Measurements from ENCODE around the gene CALU.

CALU gene

DNA sequence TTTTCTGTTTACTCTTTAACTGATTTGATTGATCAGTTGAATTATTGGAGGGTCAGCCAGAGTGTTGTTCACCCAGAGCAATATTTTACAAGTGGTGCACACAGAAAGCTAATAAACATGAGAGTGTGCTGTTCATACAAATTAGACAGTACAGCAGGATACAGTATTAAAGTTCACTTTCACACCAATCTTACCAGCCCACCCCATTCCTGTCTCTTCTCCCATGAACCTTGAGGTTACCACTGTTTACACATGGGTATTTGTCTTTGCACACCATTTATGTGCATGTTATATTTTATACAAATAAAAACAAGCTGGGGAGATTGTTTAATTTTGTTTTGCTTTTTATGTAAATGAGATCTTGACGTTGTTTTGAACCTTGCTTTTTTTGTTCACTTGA lies 6.5 kb downstream of the CALU start:
- no peak for DNase-seq (ENCODE audit: low read depth in 2 of 2, low spot score in 1 of 2)

DNA sequence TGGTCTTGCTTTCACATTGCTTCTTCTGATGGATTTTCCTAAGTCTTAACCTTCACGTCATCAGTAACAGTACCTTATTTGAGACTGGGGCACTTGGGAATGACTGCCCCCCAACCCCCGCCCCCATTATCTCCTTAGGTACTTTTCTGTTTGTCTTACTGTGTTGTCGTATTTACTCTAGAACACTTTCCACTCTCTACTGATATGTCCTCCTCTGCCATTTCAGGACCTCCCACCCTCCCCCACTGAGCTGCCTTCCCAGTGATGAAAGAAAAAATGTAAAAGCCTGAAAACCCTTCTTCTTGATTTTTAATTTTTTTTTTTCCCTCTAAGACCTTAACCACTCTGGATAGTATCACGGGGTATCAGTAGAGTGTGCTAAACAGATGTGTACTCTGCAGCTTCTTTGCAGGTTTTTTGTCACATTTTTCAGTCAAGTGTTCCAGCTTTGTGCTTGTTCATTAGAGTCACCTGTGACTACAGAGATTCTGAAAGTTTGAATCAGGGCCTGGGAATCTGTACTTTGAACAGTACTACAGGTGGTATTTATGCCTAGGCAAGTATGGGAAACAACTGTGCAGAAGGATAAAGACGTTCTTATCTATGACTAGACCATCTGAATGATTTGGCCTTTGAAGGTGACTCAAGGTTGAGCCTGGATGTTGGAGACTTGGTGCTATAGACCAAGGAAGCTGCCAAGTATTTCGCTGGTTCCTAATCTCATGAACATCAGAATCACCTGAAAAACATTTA lies 8.3 kb downstream of the CALU start:
- no peak for DNase-seq (ENCODE audit: low read depth in 2 of 2, low spot score in 1 of 2)

DNA sequence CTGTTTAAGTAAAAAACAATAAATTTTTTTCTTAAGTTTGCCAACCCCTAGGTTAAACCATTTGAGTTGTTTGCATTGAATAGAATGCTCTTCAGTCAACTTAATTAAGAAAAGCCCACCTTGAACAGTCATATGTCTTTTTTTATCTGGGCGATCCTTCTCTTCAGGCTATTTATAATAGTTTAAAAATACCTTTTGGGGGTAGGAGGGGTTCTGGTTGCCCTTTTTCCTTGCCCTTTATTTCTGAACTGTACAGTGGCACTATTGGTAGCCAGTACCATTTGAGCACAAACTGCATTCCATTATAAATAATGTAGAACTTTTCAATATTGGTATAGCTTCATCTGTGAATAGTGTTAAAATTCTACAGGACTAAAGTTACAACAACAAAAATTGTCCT lies 13.1 kb downstream of the CALU start:
- DNase-seq (ENCODE audit: low read depth in 2 of 2, low spot score in 1 of 2) = no peak

DNA sequence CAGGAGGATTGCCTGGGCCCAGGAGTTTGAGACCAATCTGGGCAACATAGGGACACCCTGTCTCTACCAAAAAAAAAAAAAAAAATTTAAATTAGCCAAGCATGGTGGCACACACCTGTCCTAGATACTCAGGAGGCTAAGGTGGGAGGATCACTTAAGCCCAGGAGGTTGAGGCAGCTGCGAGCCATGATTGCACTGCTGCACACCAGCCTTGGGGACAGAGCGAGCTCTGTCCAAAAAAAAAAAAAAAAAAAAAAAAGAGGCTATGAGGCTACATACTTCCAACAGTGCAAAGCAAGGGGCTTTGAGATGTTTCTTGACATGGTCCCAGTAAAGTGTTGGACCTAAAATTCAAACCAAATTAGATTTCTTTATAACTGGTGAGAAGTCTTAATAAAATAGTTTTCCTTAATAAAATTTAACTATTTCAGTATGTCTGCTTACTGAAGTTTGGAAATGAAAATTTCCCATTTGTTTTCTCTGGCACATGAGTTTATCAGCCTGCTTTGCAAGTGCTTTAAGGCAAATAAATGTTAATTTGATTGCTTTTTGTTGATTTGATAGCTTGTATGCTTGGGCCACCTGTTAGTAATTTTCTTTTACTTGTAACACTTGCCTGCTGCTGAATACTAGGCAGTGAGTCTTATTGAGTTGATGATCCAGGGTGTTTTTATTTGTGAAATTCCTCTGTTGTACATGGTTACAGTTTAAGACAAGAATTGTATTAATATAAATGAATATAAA lies 16.1 kb downstream of the CALU start:
- DNase-seq (ENCODE audit: low read depth in 2 of 2, low spot score in 1 of 2) = no peak

DNA sequence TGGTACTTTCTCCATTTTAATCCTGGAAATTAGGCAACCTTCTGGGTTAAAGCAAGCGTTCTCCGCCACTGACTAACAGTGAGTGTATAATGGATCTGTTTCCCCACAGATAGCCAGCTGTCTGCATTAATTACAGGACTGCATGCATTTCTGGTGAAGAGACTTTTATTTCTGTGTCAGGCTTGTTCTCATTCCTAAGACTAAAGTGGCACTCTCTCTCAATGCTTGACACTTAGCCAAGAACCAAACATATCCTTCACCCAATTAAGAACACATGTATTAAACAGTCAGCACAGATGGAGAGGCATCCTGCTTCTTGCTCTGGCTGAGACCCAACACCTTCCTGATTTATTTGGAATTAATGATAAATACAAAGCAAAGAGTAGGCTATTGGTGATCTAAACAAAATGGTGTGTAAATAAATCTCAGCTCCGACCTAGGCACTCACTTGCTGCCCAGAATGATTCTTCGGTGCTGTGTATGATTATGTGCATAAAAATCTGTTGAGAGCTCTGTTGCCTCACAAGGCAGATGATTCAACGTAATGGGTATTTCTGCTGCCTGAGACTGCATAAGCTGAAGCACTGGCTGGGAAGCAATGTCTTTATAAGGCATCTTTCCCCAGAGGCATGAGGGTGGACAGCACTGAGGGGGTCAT lies 16.8 kb downstream of the CALU start:
- DNase-seq (ENCODE audit: low read depth in 2 of 2, low spot score in 1 of 2) = no peak

DNA sequence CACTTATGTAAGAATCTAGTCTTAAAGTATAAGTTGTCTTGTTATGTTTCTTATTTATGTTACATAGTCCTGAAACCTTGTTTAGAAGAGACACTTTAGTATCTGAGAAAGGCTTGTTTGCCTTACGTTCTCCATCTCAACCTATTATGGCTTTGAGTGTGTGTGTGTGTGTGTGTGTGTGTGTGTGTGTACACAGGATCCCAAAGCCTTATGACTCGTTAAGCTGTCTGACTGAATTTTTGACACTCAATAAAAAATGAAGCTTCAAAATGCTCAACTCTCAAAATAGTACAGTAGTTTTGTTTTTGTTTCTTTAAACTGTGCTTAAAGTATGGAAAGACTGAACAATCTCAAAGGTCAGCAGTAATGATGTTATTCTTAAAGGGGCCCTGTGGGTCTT lies 18.0 kb downstream of the CALU start:
- DNase-seq (ENCODE audit: low read depth in 2 of 2, low spot score in 1 of 2) = no peak

DNA sequence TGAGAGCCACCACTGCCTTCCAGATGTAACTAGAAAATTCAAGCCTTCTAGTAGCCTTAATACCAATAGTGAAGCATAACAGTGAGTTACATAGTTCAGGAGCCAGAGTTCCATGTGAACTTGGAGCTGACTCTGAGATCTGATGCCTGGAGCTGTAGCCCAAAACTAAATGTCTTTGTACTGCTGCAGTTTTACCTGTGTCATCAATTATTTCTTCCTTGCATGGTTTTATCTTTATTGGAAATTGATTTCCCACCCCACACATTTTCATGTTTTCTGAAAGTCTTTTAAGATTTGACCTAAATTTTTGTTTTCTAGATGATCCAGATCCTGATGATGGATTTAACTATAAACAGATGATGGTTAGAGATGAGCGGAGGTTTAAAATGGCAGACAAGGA lies 19.4 kb downstream of the CALU start:
- DNase-seq (ENCODE audit: low read depth in 2 of 2, low spot score in 1 of 2) = no peak

DNA sequence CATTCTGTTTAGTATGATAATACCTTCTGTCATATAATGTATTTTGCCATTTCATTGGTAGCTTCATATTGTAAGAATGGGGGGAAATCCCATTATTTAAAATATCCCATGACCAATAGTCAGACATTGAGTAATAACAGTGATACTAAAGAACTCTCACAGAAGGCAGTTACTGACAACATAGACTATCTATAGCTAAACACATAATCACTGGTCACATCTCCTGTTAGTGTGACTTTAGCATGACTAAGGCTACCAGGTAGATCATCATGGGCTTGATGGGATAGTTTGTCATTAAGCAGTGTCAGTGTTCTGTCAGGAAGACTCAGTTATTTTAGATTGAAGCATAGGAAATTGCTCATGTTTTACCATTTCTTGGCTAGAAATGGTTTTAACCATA lies 20.1 kb downstream of the CALU start:
- no peak for DNase-seq (ENCODE audit: low read depth in 2 of 2, low spot score in 1 of 2)

DNA sequence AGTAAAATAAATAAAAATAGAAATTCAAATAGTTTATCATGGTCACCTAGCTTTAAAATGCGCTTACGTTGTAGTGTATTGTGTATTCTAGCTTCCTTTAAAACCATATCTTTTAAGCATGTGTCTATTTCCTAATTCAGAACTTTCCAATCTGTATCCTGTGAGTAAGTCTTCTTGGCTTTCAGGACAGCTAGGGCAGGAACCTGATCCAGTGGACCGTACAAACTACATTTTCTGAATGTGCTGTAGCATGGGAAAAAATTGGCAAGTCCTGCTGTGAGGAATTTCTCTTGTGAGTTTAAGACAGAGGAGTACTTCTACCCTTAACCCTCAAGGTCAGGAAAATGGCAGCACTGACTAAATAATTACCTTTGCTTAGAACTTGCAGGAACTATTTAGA lies 24.4 kb downstream of the CALU start:
- no peak for DNase-seq (ENCODE audit: low read depth in 2 of 2, low spot score in 1 of 2)

DNA sequence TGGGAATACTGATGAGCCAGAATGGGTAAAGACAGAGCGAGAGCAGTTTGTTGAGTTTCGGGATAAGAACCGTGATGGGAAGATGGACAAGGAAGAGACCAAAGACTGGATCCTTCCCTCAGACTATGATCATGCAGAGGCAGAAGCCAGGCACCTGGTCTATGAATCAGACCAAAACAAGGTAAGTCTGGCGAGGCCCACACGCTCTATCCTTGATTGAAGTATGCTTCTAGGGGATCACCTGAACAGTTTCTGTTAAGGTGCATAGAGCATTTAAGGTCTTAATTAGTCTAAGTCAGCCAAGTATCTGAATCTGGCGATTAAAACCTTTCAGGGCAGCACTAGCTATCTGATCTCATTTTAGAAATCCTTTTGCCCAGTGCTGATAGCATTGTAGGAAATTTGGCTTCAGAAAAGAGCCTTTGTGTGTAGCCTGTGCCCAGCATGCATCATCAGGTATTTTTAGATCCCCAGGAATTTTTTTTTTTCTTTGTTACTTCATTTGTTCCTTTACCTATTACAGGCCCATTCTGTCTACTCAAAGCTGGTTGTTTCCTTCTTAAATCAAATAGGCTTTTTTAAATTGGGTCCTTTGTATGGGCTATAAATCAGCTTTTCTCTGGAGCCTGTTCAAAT lies 28.4 kb downstream of the CALU start:
- no peak for DNase-seq (ENCODE audit: low read depth in 2 of 2, low spot score in 1 of 2)

DNA sequence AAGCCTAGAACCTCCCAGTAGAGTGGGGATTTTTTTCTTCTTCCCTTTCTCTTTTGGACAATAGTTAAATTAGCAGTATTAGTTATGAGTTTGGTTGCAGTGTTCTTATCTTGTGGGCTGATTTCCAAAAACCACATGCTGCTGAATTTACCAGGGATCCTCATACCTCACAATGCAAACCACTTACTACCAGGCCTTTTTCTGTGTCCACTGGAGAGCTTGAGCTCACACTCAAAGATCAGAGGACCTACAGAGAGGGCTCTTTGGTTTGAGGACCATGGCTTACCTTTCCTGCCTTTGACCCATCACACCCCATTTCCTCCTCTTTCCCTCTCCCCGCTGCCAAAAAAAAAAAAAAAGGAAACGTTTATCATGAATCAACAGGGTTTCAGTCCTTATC lies 31.1 kb downstream of the CALU start:
- no peak for DNase-seq (ENCODE audit: low read depth in 2 of 2, low spot score in 1 of 2)

DNA sequence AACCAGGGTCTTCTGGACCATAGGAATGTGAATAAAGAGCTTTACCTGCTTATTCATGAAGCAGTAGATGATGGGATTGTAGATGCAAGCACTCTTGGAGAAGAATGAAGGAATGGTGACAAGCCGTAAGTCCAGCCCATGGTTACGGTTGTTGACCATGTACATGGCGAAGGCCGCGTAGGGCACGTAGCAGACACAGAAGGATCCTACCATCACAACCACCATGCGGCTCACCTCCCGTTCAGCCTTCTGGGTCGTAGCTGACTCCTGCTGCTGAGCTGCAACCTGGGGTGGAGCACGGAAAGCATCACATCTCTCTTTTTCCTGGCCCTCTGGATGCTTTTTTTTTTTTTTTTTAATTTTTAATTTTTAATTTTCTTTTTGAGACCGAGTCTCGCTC lies 34.4 kb downstream of the CALU start:
- DNase-seq (ENCODE audit: low read depth in 2 of 2, low spot score in 1 of 2) = no peak

DNA sequence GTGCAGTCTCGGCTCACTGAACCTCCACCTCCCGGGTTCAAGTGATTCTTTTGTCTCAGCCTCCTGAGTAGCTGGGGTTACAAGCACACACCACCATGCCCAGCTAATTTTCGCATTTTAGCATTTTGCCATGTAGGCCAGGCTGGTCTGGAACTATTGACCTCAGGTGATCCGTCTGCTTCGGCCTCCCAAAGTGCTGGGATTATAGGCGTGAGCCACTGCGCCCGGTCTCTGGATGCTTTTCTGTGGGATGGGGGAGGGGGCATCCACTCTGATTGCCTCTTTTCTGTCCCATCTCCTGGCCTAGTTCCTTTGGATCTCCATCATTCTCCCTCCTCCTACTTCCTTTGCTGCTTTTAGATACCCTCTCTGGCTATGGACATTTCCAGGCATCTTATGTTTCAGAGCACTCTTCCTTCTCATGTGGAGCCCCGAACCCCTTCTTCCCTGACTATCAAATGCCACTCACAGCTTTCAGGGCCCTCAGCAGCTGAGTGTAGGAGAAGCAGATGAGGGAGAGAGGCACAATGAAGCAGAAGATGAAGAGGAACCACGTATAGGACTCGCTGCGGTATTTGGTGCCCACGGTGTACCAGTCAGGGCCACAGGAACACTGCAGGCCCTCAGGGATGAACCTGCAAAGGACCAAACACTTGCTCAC lies 35.0 kb downstream of the CALU start:
- DNase-seq (ENCODE audit: low read depth in 2 of 2, low spot score in 1 of 2) = no peak

DNA sequence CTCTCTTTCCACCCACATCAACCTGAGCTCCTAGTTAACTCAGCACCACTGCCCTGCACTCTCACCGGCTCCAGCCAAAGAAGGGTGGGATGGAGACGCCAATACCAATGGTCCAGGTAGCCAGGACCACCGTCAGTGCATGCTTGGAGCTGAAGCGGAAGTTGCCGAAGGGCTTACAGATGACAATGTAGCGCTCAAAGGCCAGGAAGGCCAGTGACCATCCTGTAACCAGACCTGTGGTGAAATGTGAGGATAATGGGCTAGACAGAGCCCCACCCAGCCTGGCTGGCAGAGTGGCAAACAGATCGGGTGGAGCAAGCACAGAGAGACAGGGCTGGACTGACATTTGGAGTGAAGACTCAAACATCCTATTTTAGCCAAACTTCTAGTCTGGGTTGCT lies 35.8 kb downstream of the CALU start:
- DNase-seq (ENCODE audit: low read depth in 2 of 2, low spot score in 1 of 2) = no peak

DNA sequence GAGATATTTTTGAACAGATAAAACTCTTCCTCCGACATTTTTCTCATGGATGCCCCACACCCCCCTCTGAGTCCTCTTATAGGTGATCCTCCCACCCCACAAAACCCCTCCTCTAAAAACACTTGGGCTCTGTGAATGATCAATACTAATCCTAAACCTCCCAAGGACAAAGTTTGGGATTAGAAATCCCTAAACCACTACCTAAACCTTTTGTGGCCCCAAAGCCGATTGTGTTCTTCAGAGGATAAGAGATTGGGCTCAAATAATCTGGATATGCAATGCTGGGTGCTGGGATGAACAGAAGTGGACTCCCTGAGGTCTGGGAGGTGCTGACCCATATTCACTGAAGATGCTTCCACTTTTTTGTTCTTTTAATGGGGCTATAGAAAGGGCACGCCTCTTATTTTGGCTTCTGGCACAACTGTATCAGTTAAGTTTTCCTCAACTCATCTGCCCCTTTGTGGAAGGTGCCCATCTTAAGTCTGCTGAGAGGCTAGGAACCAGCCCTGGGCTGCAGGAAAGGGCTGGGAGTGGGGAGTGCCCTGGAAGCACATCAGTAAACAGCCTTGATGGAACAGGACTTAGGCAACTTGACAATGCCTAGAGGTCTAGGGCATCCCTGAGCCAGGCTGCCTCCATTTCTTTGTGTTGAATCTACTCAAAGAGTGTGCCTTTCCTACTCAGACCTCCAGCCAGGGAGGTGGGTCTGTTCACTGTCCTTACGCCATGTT lies 36.8 kb downstream of the CALU start, which contains the start of gene OPN1SW:
Gene OPN1SW, minus strand, starts transcription at position 51 of the 731 bp plus-strand sequence. Its CDS starts 13 bp downstream, at position 38.
- no peak for DNase-seq (ENCODE audit: low read depth in 2 of 2, low spot score in 1 of 2)

DNA sequence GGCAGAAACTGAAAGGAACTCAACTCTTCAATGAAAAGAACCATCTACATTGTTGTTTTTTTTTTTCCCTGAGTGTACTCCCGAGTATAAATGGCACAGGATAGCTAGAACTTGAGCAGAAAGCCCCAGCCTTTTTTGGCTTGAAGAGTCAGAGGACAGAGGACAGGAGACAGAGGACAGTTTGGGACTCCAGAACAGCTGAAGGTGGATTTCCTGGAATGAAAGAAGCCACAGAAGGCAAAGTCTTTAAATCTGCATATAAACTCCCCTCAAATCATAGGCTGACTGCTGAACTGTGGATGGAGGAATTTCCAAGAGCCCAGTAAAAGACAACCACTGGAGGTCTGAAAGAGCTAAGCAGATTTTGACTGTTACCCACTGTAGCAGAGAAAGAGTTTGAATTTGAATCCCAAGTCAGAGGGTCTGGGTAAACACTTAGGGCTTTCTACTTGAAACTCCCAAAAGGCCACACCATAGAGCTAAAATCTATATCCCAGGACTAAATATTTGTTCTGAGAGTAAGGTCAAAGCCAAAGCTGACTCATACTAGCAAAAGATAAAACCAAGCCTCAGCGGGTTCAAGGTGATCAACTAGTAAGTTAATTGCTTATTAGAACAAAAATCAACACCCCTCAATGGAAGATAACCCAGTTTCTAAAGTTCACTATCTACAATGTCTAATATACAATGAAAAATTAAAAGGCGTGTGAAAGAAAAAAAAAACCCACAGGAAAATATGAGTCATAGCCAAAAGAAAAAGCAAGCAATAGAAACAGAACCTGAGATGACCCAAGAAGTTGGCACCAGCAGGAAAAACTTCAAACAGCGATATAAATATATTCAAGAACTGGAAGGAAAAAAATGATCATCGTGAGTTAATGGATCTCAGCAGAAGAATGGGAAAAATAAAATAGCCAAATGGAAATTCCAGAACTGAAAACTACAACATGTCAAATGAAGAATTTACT lies 38.3 kb downstream of the CALU start:
- no peak for DNase-seq (ENCODE audit: low read depth in 2 of 2, low spot score in 1 of 2)

DNA sequence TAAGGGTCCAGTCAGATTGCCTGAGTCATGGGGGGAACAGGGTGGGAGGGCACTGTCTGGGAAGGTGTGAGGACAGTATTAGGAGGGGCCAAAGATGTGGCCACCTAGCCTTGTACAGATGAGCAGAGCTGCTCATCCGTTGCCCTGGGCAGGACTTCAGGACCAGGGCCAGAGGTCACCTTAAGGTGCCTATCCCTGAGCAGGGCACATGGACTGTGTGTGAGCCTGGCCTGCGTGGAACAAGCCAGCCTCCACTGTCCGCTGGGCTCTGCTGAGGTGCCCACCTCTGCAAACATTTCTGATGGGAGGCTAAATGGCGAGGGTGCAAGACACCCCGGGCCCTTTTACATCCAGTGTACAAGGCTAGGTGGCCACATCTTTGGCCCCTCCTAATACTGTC lies 39.8 kb downstream of the CALU start:
- DNase-seq (ENCODE audit: low read depth in 2 of 2, low spot score in 1 of 2) = no peak

DNA sequence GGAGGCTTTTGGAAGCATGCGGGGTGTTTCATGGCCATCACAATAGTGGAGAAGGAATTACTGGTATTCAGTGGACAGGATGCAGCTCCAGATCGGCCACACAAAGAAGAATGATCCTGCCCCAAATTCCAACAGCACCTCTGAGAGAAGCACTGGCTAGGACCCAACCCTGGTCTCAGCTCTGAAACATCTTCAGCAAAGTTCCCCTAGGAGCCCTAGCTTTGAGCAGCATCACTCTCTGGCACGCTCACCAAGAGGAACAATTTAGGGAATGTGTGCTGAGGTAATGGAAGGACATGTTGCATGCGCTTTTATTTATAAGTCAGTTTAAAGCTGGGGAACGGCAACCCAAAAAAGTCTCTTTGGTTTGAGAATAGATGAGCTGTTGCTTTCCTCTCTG lies 42.0 kb downstream of the CALU start:
- no peak for DNase-seq (ENCODE audit: low read depth in 2 of 2, low spot score in 1 of 2)

DNA sequence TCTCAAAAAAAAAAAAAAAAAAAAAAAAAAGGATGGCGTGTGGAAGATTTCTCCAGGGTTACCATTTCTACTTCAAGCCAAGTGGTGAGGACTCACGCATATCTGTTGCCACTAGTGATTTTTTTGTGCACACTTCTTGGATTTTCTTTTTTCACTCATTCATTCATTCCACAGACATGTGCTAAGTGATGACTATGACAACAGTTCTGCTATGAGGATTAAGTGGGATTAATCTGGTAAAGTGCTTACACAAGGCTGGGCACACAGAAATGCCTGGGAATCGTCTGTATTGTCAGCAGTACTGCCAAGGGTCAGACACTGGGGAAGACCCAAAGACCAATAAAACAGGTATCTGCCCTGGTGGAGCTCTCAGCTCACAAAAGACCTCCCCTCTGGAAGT lies 42.7 kb downstream of the CALU start:
- no peak for DNase-seq (ENCODE audit: low read depth in 2 of 2, low spot score in 1 of 2)

All from stimulated activated CD8-positive, alpha-beta memory T cell treated with anti-CD3 and anti-CD28 coated beads, Interleukin-4, amount 100 ng/mL, for 1 hour (primary cell).